Smooth muscle cell (in vitro differentiated cells): ENCODE measurements around the gene ZCWPW2. TPM values are rescaled to one million over a fixed set of nuclear protein-coding genes. Genes with fewer than 3 reads are reported as not detected.

Experiments used
- DNase-seq: peaks from one replicate; lab custom pipeline; 2025; ENCODE audit not compliant: unreplicated experiment; lab: John Stamatoyannopoulos, UW
- H2AFZ ChIP-seq: fragments of 200-600 bp; sonication (generic); 2 replicates; pipeline ENCODE4 v1.6.0; 2016; ENCODE audit warnings: antibody characterized with exemption, low read depth, mild to moderate bottlenecking
- H3F3A ChIP-seq: fragments of 200-600 bp; sonication (generic); 2 replicates; pipeline ENCODE4 v1.6.0; 2017; ENCODE audit warnings: antibody characterized with exemption, low read depth
- H3K27ac ChIP-seq: fragments of 200-600 bp; sonication (generic); 2 replicates; pipeline ENCODE4 v1.5.1; 2016; ENCODE audit warnings: low read depth, mild to moderate bottlenecking
- H3K27me3 ChIP-seq: fragments of 200-600 bp; sonication (generic); 2 replicates; pipeline ENCODE4 v1.6.1; 2016; ENCODE audit warnings: low read depth, mild to moderate bottlenecking
- H3K36me3 ChIP-seq: fragments of 200-600 bp; sonication (generic); 2 replicates; pipeline ENCODE4 v1.5.1; 2016; ENCODE audit warnings: low read depth
- H3K4me1 ChIP-seq: fragments of 200-600 bp; sonication (generic); 2 replicates; pipeline ENCODE4 v1.5.1; 2016; ENCODE audit warnings: low read depth
- H3K4me2 ChIP-seq: fragments of 200-600 bp; sonication (generic); 2 replicates; pipeline ENCODE4 v1.6.0; 2016; ENCODE audit warnings: mild to moderate bottlenecking
- H3K4me3 ChIP-seq: fragments of 200-600 bp; sonication (generic); 2 replicates; pipeline ENCODE4 v1.5.1; 2016; ENCODE audit warnings: mild to moderate bottlenecking
- H3K79me2 ChIP-seq: fragments of 200-600 bp; sonication (generic); 2 replicates; pipeline ENCODE4 v1.6.0; 2016; ENCODE audit warnings: low read depth, mild to moderate bottlenecking
- H3K9ac ChIP-seq: fragments of 200-600 bp; sonication (generic); 2 replicates; pipeline ENCODE4 v1.6.0; 2016; ENCODE audit warnings: low read depth
- H3K9me3 ChIP-seq: fragments of 200-600 bp; sonication (generic); replicated peaks from 2 replicates; pipeline ENCODE4 v1.5.1; 2016; ENCODE audit warnings: low read depth
- H4K20me1 ChIP-seq: fragments of 200-600 bp; sonication (generic); 2 replicates; pipeline ENCODE4 v1.6.0; 2016; ENCODE audit warnings: low read depth
- CTCF ChIP-seq: fragments of 200-600 bp; sonication (generic); IDR thresholded peaks from 2 replicates; pipeline ENCODE4 v1.5.1; 2017; ENCODE audit warnings: borderline replicate concordance, mild to moderate bottlenecking, antibody characterized with exemption; ENCODE audit not compliant: insufficient read depth, poor library complexity, severe bottlenecking
- WGBS: methylation state at CpG from one replicate; pipeline ENCODE4 v1.1.7; 2016; ENCODE audit warnings: low lambda C conversion rate; 5-methylcytosine and 5-hydroxymethylcytosine counted together
- polyA plus RNA-seq: library from polyadenylated mRNA; unstranded; fragments of >200 nt; fragmentation: Nextera tagmentation; extraction: Ambion mirVana; gene quantifications from 2 replicates; pipeline ENCODE4 v1.2.1, GENCODE V29; 2016
- total RNA-seq: library from RNA; depleted of rRNA; stranded (reverse); fragments of >200 nt; gene quantifications from 2 replicates; pipeline ENCODE4 v1.2.3, GENCODE V29; 2014

Gene ZCWPW2
- total and polyA plus RNA-seq, 2 experiments from 2014 or later = 2.2 to 7.0 TPM

- no peak for TF ChIP-seq CTCF
These were observed 114.3 kb downstream of the ZCWPW2 start for GRCh38 chr3:28462866-28463265.

GRCh38 chr3:28467414-28467813 is 118.9 kb downstream of the ZCWPW2 start:
- Histone ChIP-seq H3F3A (no peaks in the 10 kb centered on the region), H3K9ac (no peak overlapping the region), H2AFZ (no peak overlapping the region), H3K4me1 (peaks cover 5% of the 10 kb centered on the region), H3K4me3 (no peak overlapping the region), H3K9me3 (no peaks in the 10 kb centered on the region), H3K4me2 (no peak overlapping the region), H3K27ac (no peak overlapping the region), H3K27me3 (no peaks in the 10 kb centered on the region), H4K20me1 (no peaks in the 10 kb centered on the region), H3K36me3 (no peaks in the 10 kb centered on the region), H3K79me2 (no peaks in the 10 kb centered on the region)
- TF ChIP-seq CTCF = no peak
- WGBS = 85% methylated on average over 1 of the region's 1 CpG
- DNase-seq = no peak

More at GRCh38 chr3:28462866-28463265, 114.3 kb downstream of the ZCWPW2 start:
- no peak overlapping the region for H2AFZ ChIP-seq
- no peak overlapping the region for H3K4me3 ChIP-seq
- H3K4me1 ChIP-seq = peaks cover 5% of the 10 kb centered on the region
- H3K79me2 ChIP-seq = no peaks in the 10 kb centered on the region
- peak overlapping the region; percentile 18 for H3K4me2 ChIP-seq
- no peak overlapping the region for H3K9ac ChIP-seq
- no peak for DNase-seq
- H3K36me3 ChIP-seq = no peaks in the 10 kb centered on the region
- H3K27me3 ChIP-seq = no peaks in the 10 kb centered on the region
- H3K9me3 ChIP-seq = no peaks in the 10 kb centered on the region
- H4K20me1 ChIP-seq = no peaks in the 10 kb centered on the region
- no peaks in the 10 kb centered on the region for H3F3A ChIP-seq
- peak overlapping the region; percentile 9 for H3K27ac ChIP-seq
- 4% methylated on average over 1 of the region's 1 CpG for WGBS

GRCh38 chr3:28476194-28476593 is 127.7 kb downstream of the ZCWPW2 start:
- H3K9ac ChIP-seq = no peak overlapping the region
- no peaks in the 10 kb centered on the region for H3K79me2 ChIP-seq
- no peaks in the 10 kb centered on the region for H3K27me3 ChIP-seq
- DNase-seq = no peak
- no peaks in the 10 kb centered on the region for H3F3A ChIP-seq
- no peaks in the 10 kb centered on the region for H4K20me1 ChIP-seq
- no peak overlapping the region for H3K4me3 ChIP-seq
- H3K27ac ChIP-seq = no peak overlapping the region
- no peaks in the 10 kb centered on the region for H3K9me3 ChIP-seq
- H3K4me2 ChIP-seq = no peak overlapping the region
- H2AFZ ChIP-seq = no peak overlapping the region
- H3K36me3 ChIP-seq = no peaks in the 10 kb centered on the region
- no peaks in the 10 kb centered on the region for H3K4me1 ChIP-seq
- TF ChIP-seq CTCF = peak; percentile 65

- H3K4me2 ChIP-seq = no peak overlapping the region
- H3K27me3 ChIP-seq = no peaks in the 10 kb centered on the region
- no peaks in the 10 kb centered on the region for H3K4me1 ChIP-seq
- no peak overlapping the region for H3K27ac ChIP-seq
- no peak for DNase-seq
- no peak for TF ChIP-seq CTCF
- no peak overlapping the region for H2AFZ ChIP-seq
- no peaks in the 10 kb centered on the region for H3K79me2 ChIP-seq
- no peaks in the 10 kb centered on the region for H3F3A ChIP-seq
- no peaks in the 10 kb centered on the region for H3K36me3 ChIP-seq
- H3K9ac ChIP-seq = no peak overlapping the region
- 68% methylated on average over 5 of the region's 5 CpGs for WGBS
- H3K4me3 ChIP-seq = no peak overlapping the region
- H3K9me3 ChIP-seq = no peaks in the 10 kb centered on the region
- H4K20me1 ChIP-seq = no peaks in the 10 kb centered on the region
These were observed 128.2 kb downstream of the ZCWPW2 start for GRCh38 chr3:28476764-28477163.
